ENCODE measurements around the gene ZFP28.

GRCh38 chr19:56562766-56563165 is 24.0 kb downstream of the ZFP28 start:
- TF ChIP-seq POLR2A (IDR thresholded peaks at IDR 0.05) = no peak
- no peak for TF ChIP-seq CTCF (IDR thresholded peaks at IDR 0.05)
